ENCODE results near the gene CERS6.

CERS6 gene

GRCh38 chr2:168607992-168608391, 151.9 kb downstream of the CERS6 start:
- DNase-seq, result no peak

GRCh38 chr2:168608796-168609195, 152.7 kb downstream of the CERS6 start:
- DNase-seq, result no peak

GRCh38 chr2:168611091-168611490, 155.0 kb downstream of the CERS6 start:
- no peak for DNase-seq

- no peak for DNase-seq
Measured at GRCh38 chr2:168611896-168612650, 156.0 kb downstream of the CERS6 start.

- no peak for DNase-seq
Measured at GRCh38 chr2:168612719-168613118, 156.6 kb downstream of the CERS6 start.

- DNase-seq, result no peak
Measured at GRCh38 chr2:168613551-168613950, 157.5 kb downstream of the CERS6 start.

- DNase-seq, result no peak
Measured at GRCh38 chr2:168614172-168615018, 158.3 kb downstream of the CERS6 start.

- DNase-seq, result no peak
Measured at GRCh38 chr2:168620554-168620953, 164.5 kb downstream of the CERS6 start.

- no peak for DNase-seq
Measured at GRCh38 chr2:168622559-168622958, 166.5 kb downstream of the CERS6 start.

- DNase-seq, result no peak
Measured at GRCh38 chr2:168624028-168624427, 168.0 kb downstream of the CERS6 start.

GRCh38 chr2:168626096-168626495, 170.0 kb downstream of the CERS6 start:
- no peak for DNase-seq

GRCh38 chr2:168626647-168627046, 170.6 kb downstream of the CERS6 start:
- DNase-seq, result no peak

- DNase-seq, result no peak
Measured at GRCh38 chr2:168632709-168633121, 176.6 kb downstream of the CERS6 start.

GRCh38 chr2:168633200-168633599, 177.1 kb downstream of the CERS6 start:
- DNase-seq, result no peak

- no peak for DNase-seq
Measured at GRCh38 chr2:168633895-168634294, 177.8 kb downstream of the CERS6 start.

- no peak for DNase-seq
Measured at GRCh38 chr2:168635065-168635577, 179.0 kb downstream of the CERS6 start.

- DNase-seq, result no peak
Measured at GRCh38 chr2:168639018-168639417, 182.9 kb downstream of the CERS6 start.

GRCh38 chr2:168639441-168639898, 183.4 kb downstream of the CERS6 start:
- DNase-seq, result no peak

- no peak for DNase-seq
Measured at GRCh38 chr2:168640039-168640438, 184.0 kb downstream of the CERS6 start.

- DNase-seq, result no peak
Measured at GRCh38 chr2:168641636-168642035, 185.6 kb downstream of the CERS6 start.

- DNase-seq, result no peak
Measured at GRCh38 chr2:168642873-168643272, 186.8 kb downstream of the CERS6 start.

GRCh38 chr2:168643979-168644378, 187.9 kb downstream of the CERS6 start:
- no peak for DNase-seq

GRCh38 chr2:168645696-168646338, 189.7 kb downstream of the CERS6 start:
- peak; percentile 8 for DNase-seq

All from NCI-H1105 treated with DMSO at 0.1 percent for 48 hours (cell line).